ENCODE results near the gene RPA3. TPM values are rescaled to one million over a fixed set of nuclear protein-coding genes. Genes with fewer than 3 reads are reported as not detected.

RPA3 gene
- total RNA-seq, 1 experiment from 2014 or later: 61.4 TPM

- Histone ChIP-seq H3K27me3 (replicated peaks; ENCODE audit: insufficient read depth, low read depth, low read length, poor library complexity) (no peaks in the 10 kb centered on the region), H3K4me1 (ENCODE audit: insufficient read depth, low read length, poor library complexity, severe bottlenecking) (no peaks in the 10 kb centered on the region), H3K36me3 (ENCODE audit: insufficient read depth, low read length, poor library complexity, severe bottlenecking) (no peaks in the 10 kb centered on the region), H3K9me3 (ENCODE audit: low read depth, low read length, poor library complexity, severe bottlenecking) (no peaks in the 10 kb centered on the region), H3K27ac (ENCODE audit: low read depth, low read length, poor library complexity, severe bottlenecking) (no peak overlapping the region), H3K4me3 (ENCODE audit: low read depth, low read length, poor library complexity, severe bottlenecking) (no peak overlapping the region)
- BruUV-seq (replicated peaks): no TSS peak
- DNase-seq (ENCODE audit: low spot score): no peak
- POLR2A ChIA-PET (ENCODE audit: low non-redundant PET): no interaction called here
- intact Hi-C loops (cut with micrococcal nuclease; ENCODE audit: unreplicated experiment): loop anchor here (10.0 kb wide), 2 partner anchors 170 to 450 kb away; no protein-coding TSS in a partner anchor
- CTCF ChIA-PET: interaction anchor here (1.4 kb wide), 1 partner anchor 84 kb away, joined by 5 read pairs; no protein-coding TSS in a partner anchor
- TF ChIP-seq CTCF (conservative IDR thresholded peaks at IDR 0.05; ENCODE audit: low read depth, low read length) (no peak), EZH2 (IDR thresholded peaks at IDR 0.05; ENCODE audit: borderline replicate concordance, low read depth, low read length, poor library complexity, severe bottlenecking) (no peak)
These were observed 46.4 kb upstream of the RPA3 start for GRCh38 chr7:7764520-7765396.

- TF ChIP-seq CTCF (conservative IDR thresholded peaks at IDR 0.05; ENCODE audit: low read depth, low read length): no peak
- no peak for TF ChIP-seq EZH2 (IDR thresholded peaks at IDR 0.05; ENCODE audit: borderline replicate concordance, low read depth, low read length, poor library complexity, severe bottlenecking)
- Histone ChIP-seq H3K9me3 (ENCODE audit: low read depth, low read length, poor library complexity, severe bottlenecking) (no peaks in the 10 kb centered on the region), H3K27me3 (replicated peaks; ENCODE audit: insufficient read depth, low read depth, low read length, poor library complexity) (no peaks in the 10 kb centered on the region), H3K4me3 (ENCODE audit: low read depth, low read length, poor library complexity, severe bottlenecking) (peak overlapping the region; percentile 2), H3K27ac (ENCODE audit: low read depth, low read length, poor library complexity, severe bottlenecking) (no peak overlapping the region), H3K4me1 (ENCODE audit: insufficient read depth, low read length, poor library complexity, severe bottlenecking) (no peaks in the 10 kb centered on the region), H3K36me3 (ENCODE audit: insufficient read depth, low read length, poor library complexity, severe bottlenecking) (no peaks in the 10 kb centered on the region)
- ChIA-PET CTCF (interaction anchor here (0.7 kb wide), 1 partner anchor 168 kb away, joined by 6 read pairs; no protein-coding TSS in a partner anchor), POLR2A (ENCODE audit: low non-redundant PET) (no interaction called here)
- no TSS peak for BruUV-seq (replicated peaks)
- intact Hi-C loops (cut with micrococcal nuclease; ENCODE audit: unreplicated experiment): loop anchor here (1.0 to 10.0 kb wide), 3 partner anchors 81 to 453 kb away; no protein-coding TSS in a partner anchor
- no peak for DNase-seq (ENCODE audit: low spot score)
These were observed 43.8 kb upstream of the RPA3 start for GRCh38 chr7:7761974-7762779.

GRCh38 chr7:7761340-7761973 is 43.0 kb upstream of the RPA3 start:
- DNase-seq (ENCODE audit: low spot score): peak; percentile 55
- no peaks in the 10 kb centered on the region for H3K36me3 ChIP-seq (ENCODE audit: insufficient read depth, low read length, poor library complexity, severe bottlenecking)
- no peaks in the 10 kb centered on the region for H3K9me3 ChIP-seq (ENCODE audit: low read depth, low read length, poor library complexity, severe bottlenecking)
- TF ChIP-seq CTCF (conservative IDR thresholded peaks at IDR 0.05; ENCODE audit: low read depth, low read length): peak; percentile 50
- TF ChIP-seq EZH2 (IDR thresholded peaks at IDR 0.05; ENCODE audit: borderline replicate concordance, low read depth, low read length, poor library complexity, severe bottlenecking): no peak
- no peak overlapping the region for H3K4me3 ChIP-seq (ENCODE audit: low read depth, low read length, poor library complexity, severe bottlenecking)
- intact Hi-C loops (cut with micrococcal nuclease; ENCODE audit: unreplicated experiment): loop anchor here (1.0 to 10.0 kb wide), 3 partner anchors 80 to 453 kb away; no protein-coding TSS in a partner anchor
- ChIA-PET CTCF (interaction anchor here (1.1 kb wide), 1 partner anchor 80 kb away, joined by 5 read pairs; no protein-coding TSS in a partner anchor), POLR2A (ENCODE audit: low non-redundant PET) (no interaction called here)
- no peaks in the 10 kb centered on the region for H3K4me1 ChIP-seq (ENCODE audit: insufficient read depth, low read length, poor library complexity, severe bottlenecking)
- no peak overlapping the region for H3K27ac ChIP-seq (ENCODE audit: low read depth, low read length, poor library complexity, severe bottlenecking)
- H3K27me3 ChIP-seq (replicated peaks; ENCODE audit: insufficient read depth, low read depth, low read length, poor library complexity): no peaks in the 10 kb centered on the region
- BruUV-seq (replicated peaks): no TSS peak
